Ectodermal cell (in vitro differentiated cells): Measurements from ENCODE around the gene CTF1.
A peak's percentile ranks its signal among the peaks of the same experiment; 100 is the strongest.

Experiments
- H3K27ac ChIP-seq: 2 replicates; pipeline ENCODE4 v1.7.0; 2013; ENCODE audit warnings: mild to moderate bottlenecking, low read depth, low read length; ENCODE audit not compliant: insufficient read depth, poor library complexity, severe bottlenecking
- H3K27me3 ChIP-seq: 2 replicates; pipeline ENCODE4 v1.7.0; 2013; ENCODE audit warnings: mild to moderate bottlenecking, low read length; ENCODE audit not compliant: insufficient read depth, control insufficient read depth, poor library complexity, severe bottlenecking
- H3K36me3 ChIP-seq: one replicate; pipeline ENCODE4 v1.7.0; 2013; ENCODE audit warnings: low read length; ENCODE audit not compliant: control insufficient read depth, insufficient read depth
- H3K4me1 ChIP-seq: one replicate; pipeline ENCODE4 v1.7.0; 2013; ENCODE audit warnings: low read length; ENCODE audit not compliant: control insufficient read depth, insufficient read depth
- H3K4me3 ChIP-seq: 2 replicates; pipeline ENCODE4 v1.7.0; 2013; ENCODE audit warnings: low read depth, low read length, control low read depth; ENCODE audit not compliant: insufficient read depth
- H3K9me3 ChIP-seq: 2 replicates; pipeline ENCODE4 v1.7.0; 2013; ENCODE audit warnings: mild to moderate bottlenecking, low read length, moderate library complexity; ENCODE audit not compliant: control insufficient read depth
- WGBS, 2 experiments: methylation state at CpG; one replicate each; pipeline ENCODE4 v1.1.7; 2013; ENCODE audit warnings: missing lambda C conversion rate in 2 of 2; 5-methylcytosine and 5-hydroxymethylcytosine counted together

CTF1 gene

DNA sequence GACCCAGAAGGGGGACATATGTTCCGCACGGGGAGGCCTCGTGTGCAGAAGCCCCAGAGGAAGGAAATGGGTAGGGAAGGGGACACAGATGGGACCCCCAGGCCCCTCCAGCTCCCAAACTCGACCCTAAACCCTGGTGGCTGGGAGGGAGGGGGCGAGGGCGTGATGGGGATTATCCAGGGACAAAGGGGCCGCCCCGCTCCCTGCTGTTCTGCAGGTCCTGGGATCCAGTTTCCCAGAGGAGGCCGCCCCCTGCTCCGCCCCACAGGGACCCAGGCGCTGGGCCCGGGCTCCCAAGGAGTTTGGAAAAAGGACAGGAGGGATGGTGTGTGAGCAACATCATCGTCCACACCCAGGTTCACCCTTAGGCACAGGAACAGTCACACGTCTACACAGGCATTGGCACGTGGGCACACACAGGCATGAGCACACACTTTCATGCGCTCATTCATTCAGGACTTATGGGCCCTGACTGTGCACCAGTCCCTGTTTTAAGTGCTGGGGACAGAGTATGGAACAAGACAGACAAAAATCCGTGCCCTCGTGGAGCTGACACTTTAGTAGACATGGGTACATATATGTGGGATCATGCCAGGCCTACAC, 14.1 kb downstream of the CTF1 start:
- Histone ChIP-seq H3K9me3 (no peaks in the 10 kb centered on the region), H3K27ac (no peak overlapping the region), H3K4me3 (no peak overlapping the region), H3K4me1 (peaks cover 16% of the 10 kb centered on the region), H3K27me3 (no peaks in the 10 kb centered on the region), H3K36me3 (no peaks in the 10 kb centered on the region)
- 46 to 52% methylated on average over 18 of the region's 18 CpGs for WGBS, 2 experiments

GRCh38 chr16:30912794-30913412, 16.5 kb downstream of the CTF1 start:
- no peaks in the 10 kb centered on the region for H3K9me3 ChIP-seq
- 90 to 93% methylated on average over 6 of the region's 6 CpGs for WGBS, 2 experiments
- no peak overlapping the region for H3K4me3 ChIP-seq
- H3K27ac ChIP-seq: no peak overlapping the region
- H3K4me1 ChIP-seq: peaks cover 23% of the 10 kb centered on the region
- no peaks in the 10 kb centered on the region for H3K27me3 ChIP-seq
- H3K36me3 ChIP-seq: no peaks in the 10 kb centered on the region

GRCh38 chr16:30914830-30915229, 18.4 kb downstream of the CTF1 start:
- Histone ChIP-seq H3K27ac (no peak overlapping the region), H3K4me3 (no peak overlapping the region), H3K4me1 (peaks cover 21% of the 10 kb centered on the region), H3K27me3 (no peaks in the 10 kb centered on the region), H3K36me3 (no peaks in the 10 kb centered on the region), H3K9me3 (no peaks in the 10 kb centered on the region)
- WGBS, 2 experiments: 92 to 97% methylated on average over 3 of the region's 3 CpGs

- no peak overlapping the region for H3K4me3 ChIP-seq
- H3K27me3 ChIP-seq: no peaks in the 10 kb centered on the region
- H3K9me3 ChIP-seq: no peaks in the 10 kb centered on the region
- no peak overlapping the region for H3K27ac ChIP-seq
- H3K4me1 ChIP-seq: peaks cover 6% of the 10 kb centered on the region
- WGBS, 2 experiments: 83 to 87% methylated on average over 1 of the region's 1 CpG
- H3K36me3 ChIP-seq: no peaks in the 10 kb centered on the region
These were observed 22.2 kb downstream of the CTF1 start for GRCh38 chr16:30918614-30919013.

GRCh38 chr16:30920891-30921290, 24.5 kb downstream of the CTF1 start:
- Histone ChIP-seq H3K9me3 (no peaks in the 10 kb centered on the region), H3K36me3 (no peaks in the 10 kb centered on the region), H3K4me3 (no peak overlapping the region), H3K4me1 (peaks cover 6% of the 10 kb centered on the region), H3K27me3 (no peaks in the 10 kb centered on the region), H3K27ac (no peak overlapping the region)
- WGBS, 2 experiments: 86 to 87% methylated on average over 2 of the region's 2 CpGs

- Histone ChIP-seq H3K4me1 (peaks cover 7% of the 10 kb centered on the region), H3K4me3 (no peak overlapping the region), H3K27me3 (no peaks in the 10 kb centered on the region), H3K36me3 (peaks cover under 1% of the 10 kb centered on the region), H3K27ac (no peak overlapping the region), H3K9me3 (no peaks in the 10 kb centered on the region)
- WGBS, 2 experiments: 38 to 40% methylated on average over 6 of the region's 6 CpGs
These were observed 25.0 kb downstream of the CTF1 start for GRCh38 chr16:30921459-30921747.

- peak overlapping the region; percentile 88 for H3K4me3 ChIP-seq
- peak overlapping the region; percentile 87 for H3K27ac ChIP-seq
These were observed 25.5 kb downstream of the CTF1 start for GRCh38 chr16:30921748-30922419.

GRCh38 chr16:30922420-30922959, 26.1 kb downstream of the CTF1 start:
- peak overlapping the region; percentile 88 for H3K4me3 ChIP-seq
- WGBS, 2 experiments: 0% methylated on average over 42 of the region's 42 CpGs
- H3K9me3 ChIP-seq: no peaks in the 10 kb centered on the region
- peak overlapping the region; percentile 99 for H3K27ac ChIP-seq
- no peaks in the 10 kb centered on the region for H3K27me3 ChIP-seq
- peaks cover 12% of the 10 kb centered on the region for H3K36me3 ChIP-seq
- peaks cover 9% of the 10 kb centered on the region for H3K4me1 ChIP-seq

More at GRCh38 chr16:30921748-30922419, 25.5 kb downstream of the CTF1 start:
- Histone ChIP-seq H3K9me3 (no peaks in the 10 kb centered on the region), H3K4me1 (peaks cover 4% of the 10 kb centered on the region), H3K36me3 (peaks cover 6% of the 10 kb centered on the region), H3K27me3 (no peaks in the 10 kb centered on the region)
- WGBS, 2 experiments: 1% methylated on average over 37 of the region's 37 CpGs

DNA sequence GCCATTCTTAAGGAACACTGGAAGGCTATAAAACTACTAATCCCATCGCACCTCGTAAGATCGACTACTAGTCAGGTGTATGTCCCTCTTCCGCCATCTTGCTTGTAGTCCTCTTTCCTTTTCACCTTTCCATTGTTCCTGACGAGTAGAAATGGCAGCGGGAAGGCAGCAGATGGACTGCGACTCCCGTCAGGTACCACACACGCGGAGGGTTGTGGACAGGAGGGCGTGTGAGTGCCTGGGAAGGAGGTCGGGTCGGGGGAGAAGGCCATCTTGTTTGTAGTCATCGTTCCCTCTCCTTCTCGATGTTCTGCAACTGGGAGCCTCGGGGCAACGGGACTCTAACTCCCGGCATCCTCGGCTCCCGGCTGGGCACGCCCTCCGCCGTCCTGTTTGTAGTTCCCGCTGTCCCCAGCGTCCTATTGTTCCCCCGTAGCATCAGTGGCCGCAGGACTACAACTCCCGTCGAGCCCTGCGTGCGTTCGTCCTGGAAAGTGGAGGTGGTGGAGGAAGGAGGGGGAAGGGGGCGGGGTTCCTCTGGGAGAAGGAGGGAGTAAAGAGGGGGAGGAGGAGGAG, 26.6 kb downstream of the CTF1 start:
- Histone ChIP-seq H3K4me1 (peaks cover 10% of the 10 kb centered on the region), H3K36me3 (peaks cover 12% of the 10 kb centered on the region), H3K9me3 (no peaks in the 10 kb centered on the region), H3K4me3 (peak overlapping the region; percentile 88), H3K27ac (peak overlapping the region; percentile 99), H3K27me3 (no peaks in the 10 kb centered on the region)
- WGBS, 2 experiments: 0% methylated on average over 33 of the region's 33 CpGs

DNA sequence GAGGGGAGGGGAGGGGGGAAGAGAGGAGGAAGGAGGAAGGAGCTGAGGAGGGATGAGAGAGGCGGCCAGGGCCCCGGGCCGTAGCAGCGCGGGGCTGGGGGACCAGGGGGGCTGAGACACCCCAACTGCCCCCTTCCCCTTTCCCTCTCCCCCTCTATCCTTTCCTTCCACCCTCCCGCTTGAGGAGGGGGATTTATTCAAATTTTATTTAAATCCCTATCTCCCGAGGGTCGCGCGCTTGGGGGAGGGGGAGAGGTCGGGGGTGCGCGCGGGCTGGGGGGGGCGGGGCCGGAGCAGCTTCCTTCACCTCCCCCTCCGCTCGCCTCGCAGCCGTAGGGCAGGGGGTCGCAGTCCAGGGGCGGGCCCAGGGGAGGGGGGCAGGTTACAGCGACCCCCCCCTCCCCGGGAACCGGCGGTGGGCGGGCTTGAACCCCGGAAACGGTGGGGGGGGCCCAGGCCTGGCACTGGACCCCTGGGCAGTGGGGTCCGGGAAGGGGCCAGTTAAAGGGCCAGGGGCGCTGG, 27.2 kb downstream of the CTF1 start, which contains the start of gene FBXL19:
Gene FBXL19 (plus strand): TSS at position 19 of the 522 bp plus-strand sequence. CDS start 2,183 bp downstream, outside the sequence.
- peak within 1 kb of the TSS; percentile 99 for H3K27ac ChIP-seq
- 0% methylated on average over 15 to 24 of the region's 31 CpGs for WGBS, 2 experiments
- peaks cover 10% of the 10 kb centered on the region for H3K4me1 ChIP-seq
- peaks cover 12% of the 10 kb centered on the region for H3K36me3 ChIP-seq
- no peaks in the 10 kb centered on the region for H3K9me3 ChIP-seq
- no peaks in the 10 kb centered on the region for H3K27me3 ChIP-seq
- peak within 1 kb of the TSS; percentile 88 for H3K4me3 ChIP-seq
